ENCODE results near the gene SIGLEC11.

DNA sequence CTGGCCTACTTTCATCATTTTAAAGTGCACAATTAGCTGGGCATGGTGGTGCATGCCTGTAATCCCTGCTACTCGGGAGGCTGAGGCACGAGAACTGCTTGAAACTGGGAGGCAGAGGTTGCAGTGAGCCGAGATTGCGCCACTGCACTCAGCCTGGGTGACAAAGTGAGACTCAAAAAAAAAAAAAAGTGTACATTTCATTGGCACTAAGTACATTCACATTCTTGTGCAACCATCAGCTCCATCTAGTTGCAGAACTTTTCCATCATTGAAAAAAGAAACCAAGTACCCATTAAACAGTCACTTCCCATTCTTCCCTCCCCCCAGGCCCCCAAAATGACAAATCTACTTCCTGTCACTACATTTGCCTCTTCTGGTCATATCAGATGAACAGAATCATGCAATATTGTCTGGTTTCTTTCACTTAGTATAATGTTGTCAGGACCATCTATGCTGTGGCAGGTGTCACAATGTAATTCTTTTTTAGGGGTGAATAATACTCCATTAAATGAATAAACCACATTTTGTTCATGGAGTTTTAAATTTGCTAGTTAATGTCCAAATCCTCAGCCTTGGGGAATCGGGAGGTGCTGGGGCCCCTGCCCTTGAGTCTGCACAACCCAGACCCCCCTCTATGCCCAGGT is 7.4 kb upstream of the SIGLEC11 start:
- TF ChIP-seq, protein P1, sequence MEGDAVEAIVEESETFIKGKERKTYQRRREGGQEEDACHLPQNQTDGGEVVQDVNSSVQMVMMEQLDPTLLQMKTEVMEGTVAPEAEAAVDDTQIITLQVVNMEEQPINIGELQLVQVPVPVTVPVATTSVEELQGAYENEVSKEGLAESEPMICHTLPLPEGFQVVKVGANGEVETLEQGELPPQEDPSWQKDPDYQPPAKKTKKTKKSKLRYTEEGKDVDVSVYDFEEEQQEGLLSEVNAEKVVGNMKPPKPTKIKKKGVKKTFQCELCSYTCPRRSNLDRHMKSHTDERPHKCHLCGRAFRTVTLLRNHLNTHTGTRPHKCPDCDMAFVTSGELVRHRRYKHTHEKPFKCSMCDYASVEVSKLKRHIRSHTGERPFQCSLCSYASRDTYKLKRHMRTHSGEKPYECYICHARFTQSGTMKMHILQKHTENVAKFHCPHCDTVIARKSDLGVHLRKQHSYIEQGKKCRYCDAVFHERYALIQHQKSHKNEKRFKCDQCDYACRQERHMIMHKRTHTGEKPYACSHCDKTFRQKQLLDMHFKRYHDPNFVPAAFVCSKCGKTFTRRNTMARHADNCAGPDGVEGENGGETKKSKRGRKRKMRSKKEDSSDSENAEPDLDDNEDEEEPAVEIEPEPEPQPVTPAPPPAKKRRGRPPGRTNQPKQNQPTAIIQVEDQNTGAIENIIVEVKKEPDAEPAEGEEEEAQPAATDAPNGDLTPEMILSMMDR (conservative IDR thresholded peaks at IDR 0.05; ENCODE audit: low read length), result no peak
- no peak for TF ChIP-seq EZH2phosphoT487 (IDR thresholded peaks at IDR 0.05; ENCODE audit: borderline replicate concordance, low read depth, low read length)

Data from OCI-LY7 (cell line).